GM19395 (cell line): ENCODE measurements around the gene GYG2.
"Not testable (repeated sequence)": the region's sequence is repeated elsewhere in the genome, so short reads cannot be mapped to it uniquely, and the experiment has no call there.

ENCODE experiments used
- ATAC-seq: cut with Tn5 transposase; IDR thresholded peaks from one replicate; pipeline ENCODE4 v1.9.1; 2021; ENCODE audit warnings: mild to moderate bottlenecking, moderate library complexity; ENCODE audit not compliant: unreplicated experiment

GYG2 gene

GRCh38 chrX:2898846-2899512, 70.2 kb downstream of the GYG2 start:
- ATAC-seq, result no peak

- ATAC-seq, result no peak
Observed at GRCh38 chrX:2901367-2902036, 72.8 kb downstream of the GYG2 start.

- no peak for ATAC-seq
Observed at GRCh38 chrX:2902841-2903240, 74.1 kb downstream of the GYG2 start.

GRCh38 chrX:2903366-2903765, 74.6 kb downstream of the GYG2 start:
- ATAC-seq, result no peak

- ATAC-seq, result no peak
Observed at GRCh38 chrX:2907295-2907694, 78.6 kb downstream of the GYG2 start.

GRCh38 chrX:2908125-2908685, 79.5 kb downstream of the GYG2 start:
- ATAC-seq, result no peak

- ATAC-seq, result no peak
Observed at GRCh38 chrX:2910109-2910508, 81.4 kb downstream of the GYG2 start.

GRCh38 chrX:2913118-2913517, 84.4 kb downstream of the GYG2 start:
- no peak for ATAC-seq

- ATAC-seq, result no peak
Observed at GRCh38 chrX:2917767-2918166, 89.0 kb downstream of the GYG2 start.

- no peak for ATAC-seq
Observed at GRCh38 chrX:2921193-2921592, 92.5 kb downstream of the GYG2 start.

GRCh38 chrX:2921750-2922149, 93.0 kb downstream of the GYG2 start:
- ATAC-seq, result no peak

- no peak for ATAC-seq
Observed at GRCh38 chrX:2924151-2924550, 95.4 kb downstream of the GYG2 start.

GRCh38 chrX:2926255-2926654, 97.5 kb downstream of the GYG2 start:
- ATAC-seq, result not testable (repeated sequence)

GRCh38 chrX:2926664-2927275, 98.0 kb downstream of the GYG2 start:
- no peak for ATAC-seq

GRCh38 chrX:2928191-2928582, 99.5 kb downstream of the GYG2 start:
- no peak for ATAC-seq

GRCh38 chrX:2928583-2929434, 100.1 kb downstream of the GYG2 start, which contains the start of gene ARSD:
Gene ARSD, minus strand, starts transcription at chrX:2929339. Its CDS starts 64 bp downstream, at chrX:2929275.
- peak; percentile 94 for ATAC-seq

- ATAC-seq, result no peak
Observed at GRCh38 chrX:2931155-2931554, 102.4 kb downstream of the GYG2 start.

GRCh38 chrX:2931612-2932011, 102.9 kb downstream of the GYG2 start:
- ATAC-seq, result no peak
